HG03039 (cell line): ENCODE data around the gene DRICH1.
"Not testable (repeated sequence)": the region's sequence is repeated elsewhere in the genome, so short reads cannot be mapped to it uniquely, and the experiment has no call there.

Experiments used
- ATAC-seq: cut with Tn5 transposase; IDR thresholded peaks from one replicate; pipeline ENCODE4 v1.9.1; 2021; ENCODE audit warnings: mild to moderate bottlenecking, moderate library complexity; ENCODE audit not compliant: unreplicated experiment

The DRICH1 gene

DNA sequence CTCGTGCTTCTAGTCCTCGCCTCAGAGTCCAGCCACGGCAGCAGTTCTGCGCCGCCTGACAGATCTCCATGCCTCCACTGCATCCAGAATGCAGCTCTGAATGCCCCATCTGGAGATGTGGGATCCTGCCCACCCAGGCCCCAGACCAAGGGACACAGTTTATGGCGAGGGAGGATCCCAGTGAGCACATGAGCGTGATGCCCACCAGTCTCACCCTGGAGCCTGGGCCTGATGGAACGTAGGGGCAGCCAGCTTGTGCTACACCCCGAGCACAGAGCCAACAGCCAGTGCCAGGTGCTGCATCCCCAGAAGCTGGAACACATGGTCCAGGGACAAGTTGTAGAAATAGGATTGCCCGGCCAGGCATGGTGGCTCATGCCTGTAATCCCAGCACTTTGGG lies 62.4 kb downstream of the DRICH1 start:
- no peak for ATAC-seq

GRCh38 chr22:23569291-23569690 lies 62.8 kb downstream of the DRICH1 start:
- no peak for ATAC-seq

DNA sequence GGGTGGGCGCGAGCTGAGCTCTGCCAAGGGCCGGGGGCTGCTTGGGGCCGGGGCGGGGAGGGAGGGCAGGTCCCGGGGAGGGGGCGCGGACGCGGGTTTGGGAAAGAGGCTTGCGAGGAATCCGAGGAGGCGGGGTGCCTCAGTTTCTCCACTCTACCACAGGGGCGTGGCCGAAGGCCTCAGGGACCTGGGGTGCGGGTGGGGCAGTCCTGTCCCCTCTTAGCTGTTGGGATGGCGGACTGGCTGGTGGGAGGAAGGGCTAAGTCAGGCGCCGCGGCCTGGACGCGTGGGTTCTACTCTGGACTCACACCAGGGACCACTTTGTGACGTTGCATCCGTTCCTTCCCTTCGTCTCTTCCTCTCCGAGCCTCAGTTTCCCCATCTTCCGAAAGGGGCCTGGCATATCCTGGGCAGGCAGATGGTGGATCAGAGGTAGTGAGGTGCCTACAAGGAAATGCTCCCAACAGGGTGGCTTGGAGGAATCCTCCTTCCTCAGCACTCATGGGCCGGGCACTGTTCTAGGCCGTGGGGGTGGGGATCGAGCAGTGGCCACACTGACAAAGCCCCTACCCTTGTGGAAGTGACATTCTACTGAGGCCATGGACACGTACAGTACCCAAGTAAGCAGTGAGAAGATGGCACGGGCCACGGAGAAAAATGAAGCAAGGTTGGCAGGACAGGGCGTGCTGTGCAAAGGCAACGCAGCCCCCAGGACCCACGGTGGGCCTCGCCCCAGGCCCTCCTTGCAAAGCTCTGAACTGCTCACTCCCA lies 65.2 kb downstream of the DRICH1 start:
- no peak for ATAC-seq

- no peak for ATAC-seq
Measured at GRCh38 chr22:23565915-23566704, 66.0 kb downstream of the DRICH1 start.

DNA sequence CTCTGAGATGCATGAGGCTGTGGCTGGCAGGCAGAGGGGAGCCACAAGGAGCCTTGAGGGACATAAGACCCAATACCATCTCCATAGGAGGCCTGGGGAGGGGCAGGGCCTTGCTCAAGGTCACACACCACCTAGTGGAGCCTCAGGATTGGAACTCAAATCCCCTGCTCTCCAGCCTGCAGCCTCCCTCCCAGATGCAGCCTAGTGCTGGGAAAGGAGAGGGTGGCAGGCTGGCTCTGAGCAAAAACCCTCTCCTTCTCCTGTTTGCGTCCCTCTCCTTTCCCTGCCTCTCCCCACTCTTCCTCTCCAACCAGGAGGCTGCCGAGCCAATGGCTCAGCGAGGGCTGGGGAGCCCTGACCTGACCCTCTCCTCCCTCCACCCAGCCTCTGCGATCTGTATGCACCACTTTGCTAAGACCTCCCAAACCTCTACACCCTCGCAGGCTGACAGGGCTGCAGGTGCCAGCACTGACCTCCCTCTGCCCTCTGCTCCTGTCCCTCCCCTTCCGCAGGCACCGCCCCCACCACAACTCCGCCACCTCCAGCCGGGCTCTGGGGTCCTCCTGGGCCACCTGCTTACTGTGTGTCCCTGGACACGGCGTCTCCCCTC lies 66.7 kb downstream of the DRICH1 start:
- ATAC-seq: no peak

GRCh38 chr22:23564276-23564675 lies 67.8 kb downstream of the DRICH1 start:
- ATAC-seq: no peak

GRCh38 chr22:23563111-23563510 lies 69.0 kb downstream of the DRICH1 start:
- no peak for ATAC-seq

DNA sequence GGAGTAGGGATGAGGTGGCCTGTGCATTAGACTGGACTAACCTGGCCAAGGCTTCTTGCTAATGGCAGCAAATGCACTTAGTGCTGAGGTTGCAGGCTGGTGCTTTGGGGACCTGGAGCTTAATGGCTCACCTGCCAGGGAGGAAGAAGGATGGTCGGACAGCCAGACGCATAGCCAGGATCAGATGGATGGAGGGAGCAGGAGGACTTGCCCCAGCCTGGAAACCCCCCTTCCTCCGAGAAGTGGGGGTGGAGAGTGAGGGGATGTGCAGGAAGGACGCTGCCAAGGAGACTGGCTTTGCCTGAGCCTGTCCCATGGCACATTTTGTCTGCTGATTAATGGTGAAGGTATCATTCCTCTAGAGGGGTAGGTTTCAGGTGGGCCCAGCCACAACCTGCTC lies 69.9 kb downstream of the DRICH1 start:
- no peak for ATAC-seq

GRCh38 chr22:23561025-23561510 lies 71.1 kb downstream of the DRICH1 start:
- ATAC-seq: not testable (repeated sequence)

DNA sequence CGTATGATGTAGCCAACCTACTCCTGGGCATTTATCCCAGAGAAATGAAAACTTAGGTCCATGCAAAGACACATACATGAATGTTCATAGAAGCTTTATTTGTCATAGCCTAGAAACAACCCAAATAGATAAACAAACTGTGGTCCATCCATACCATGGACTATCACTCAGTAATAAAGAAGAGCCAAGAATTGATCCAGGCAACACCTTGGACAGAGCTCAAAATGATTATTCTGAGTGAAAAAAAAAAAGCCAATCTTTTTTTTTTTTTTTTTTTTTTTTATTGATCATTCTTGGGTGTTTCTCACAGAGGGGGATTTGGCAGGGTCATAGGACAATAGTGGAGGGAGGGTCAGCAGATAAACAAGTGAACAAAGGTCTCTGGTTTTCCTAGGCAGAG lies 71.9 kb downstream of the DRICH1 start:
- ATAC-seq: not testable (repeated sequence)
